Measurements from ENCODE around the gene MOGAT1.
"Not testable (repeated sequence)": the region's sequence is repeated elsewhere in the genome, so short reads cannot be mapped to it uniquely, and the experiment has no call there.

MOGAT1 gene

DNA sequence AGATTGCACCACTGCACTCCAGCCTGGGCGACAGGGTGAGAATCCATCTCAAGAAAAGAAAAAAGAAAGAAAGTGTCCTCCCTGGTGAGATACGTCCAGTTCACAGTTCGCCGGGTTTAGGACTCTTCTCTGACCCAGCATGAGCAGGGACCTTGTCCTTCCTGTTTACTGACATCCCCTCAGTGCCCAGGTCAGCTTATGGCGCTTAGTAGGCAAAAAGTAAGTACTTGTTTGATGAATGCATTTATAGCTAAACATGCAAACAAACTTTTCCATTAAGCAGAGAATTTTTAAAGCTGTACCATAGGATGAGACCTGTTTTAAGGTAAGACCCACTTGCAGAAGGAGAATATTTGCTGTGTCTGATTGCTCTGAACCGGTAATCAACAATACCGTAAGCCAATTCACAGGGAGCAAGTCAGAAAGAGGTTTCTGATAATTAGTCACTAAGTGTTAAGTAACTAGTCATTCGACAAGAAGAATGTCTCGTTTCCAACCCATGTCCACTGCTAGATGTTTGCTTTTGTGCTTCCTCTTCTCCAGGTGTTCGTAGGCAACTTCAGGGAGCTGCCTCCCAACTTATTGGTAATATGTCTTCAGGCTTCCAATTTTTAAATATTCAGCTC, 40.0 kb downstream of the MOGAT1 start:
- no peaks in the 10 kb centered on the region for H3K9me3 ChIP-seq (ENCODE audit: control insufficient read depth, insufficient read depth, low read length)
- peaks cover 12% of the 10 kb centered on the region for H3K4me1 ChIP-seq (ENCODE audit: control insufficient read depth, insufficient read depth, low read length)

DNA sequence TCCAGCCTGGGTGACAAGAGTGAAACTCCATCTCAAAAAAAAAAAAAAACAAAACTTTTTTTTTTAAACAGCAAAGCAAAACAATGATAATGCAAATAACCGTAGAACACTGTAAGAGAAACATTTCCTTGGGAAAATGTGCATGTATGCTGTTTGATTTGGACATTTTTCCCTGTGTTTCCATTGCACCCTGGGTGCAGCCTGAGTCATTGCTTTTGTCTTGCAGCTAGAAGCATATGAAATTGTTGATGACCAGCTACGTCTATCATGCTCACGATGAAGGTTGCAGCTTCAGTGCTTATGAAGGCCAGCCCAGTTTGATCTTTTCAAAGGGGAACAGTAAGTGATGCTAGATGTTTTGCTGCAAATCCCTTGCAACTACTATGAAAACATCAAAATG, 41.5 kb downstream of the MOGAT1 start:
- H3K4me3 ChIP-seq (ENCODE audit: low read depth, low read length) = no peak overlapping the region
- no peaks in the 10 kb centered on the region for H3K9me3 ChIP-seq (ENCODE audit: control insufficient read depth, insufficient read depth, low read length)
- H3K27ac ChIP-seq (ENCODE audit: low read depth, low read length) = no peak overlapping the region
- peaks cover 7% of the 10 kb centered on the region for H3K4me1 ChIP-seq (ENCODE audit: control insufficient read depth, insufficient read depth, low read length)
- H3K36me3 ChIP-seq (ENCODE audit: control insufficient read depth, insufficient read depth, low read length) = no peaks in the 10 kb centered on the region
- H3K9ac ChIP-seq (ENCODE audit: low read depth, low read length) = no peak overlapping the region
- no peaks in the 10 kb centered on the region for H3K27me3 ChIP-seq (ENCODE audit: control insufficient read depth, insufficient read depth, low read length)

More for the DNA sequence above, 40.0 kb downstream of the MOGAT1 start:
- Histone ChIP-seq H3K4me3 (ENCODE audit: low read depth, low read length) (no peak overlapping the region), H3K36me3 (ENCODE audit: control insufficient read depth, insufficient read depth, low read length) (no peaks in the 10 kb centered on the region), H3K9ac (ENCODE audit: low read depth, low read length) (no peak overlapping the region), H3K27me3 (ENCODE audit: control insufficient read depth, insufficient read depth, low read length) (no peaks in the 10 kb centered on the region), H3K27ac (ENCODE audit: low read depth, low read length) (no peak overlapping the region)

DNA sequence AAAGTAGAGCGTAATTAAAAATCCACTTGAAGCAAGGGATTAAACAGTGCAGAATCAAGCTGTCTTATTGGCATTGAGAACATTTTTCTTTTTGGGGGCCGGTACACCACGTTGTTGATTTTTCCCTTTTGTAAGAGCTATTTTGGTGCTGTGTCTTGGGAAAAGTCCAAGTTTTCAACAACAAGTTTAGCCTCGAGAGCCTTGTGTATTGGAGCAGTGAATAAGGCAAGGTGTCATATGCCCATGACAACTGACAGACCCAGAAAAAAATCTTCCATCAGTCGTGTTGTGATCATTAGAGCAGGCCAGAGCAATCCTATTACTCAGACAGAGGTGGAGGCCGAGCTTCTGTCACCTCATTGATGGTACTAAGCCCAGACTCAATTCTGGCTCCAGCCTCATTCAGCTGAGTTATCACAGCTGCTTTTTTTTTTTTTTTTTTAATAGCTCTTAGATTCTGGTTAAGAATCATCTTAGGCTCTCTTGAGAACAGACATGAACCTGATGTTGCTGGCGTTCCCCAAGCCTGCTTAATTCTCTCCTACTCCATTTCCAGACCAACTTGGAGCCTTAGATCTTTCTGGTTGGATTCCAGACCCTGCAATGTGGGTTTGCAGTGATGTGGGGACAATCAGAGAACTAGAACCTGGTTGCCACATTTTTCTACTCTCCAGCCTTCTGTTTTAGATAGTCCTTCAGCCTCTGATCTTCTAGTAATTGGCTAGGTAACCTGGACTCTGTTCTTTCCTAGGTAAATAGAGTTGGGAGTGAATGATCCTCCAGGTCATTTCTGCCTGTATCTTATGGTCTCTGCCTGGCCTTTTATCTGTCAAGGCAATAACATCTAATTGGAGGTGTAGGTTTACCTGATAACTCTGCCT, 43.1 kb downstream of the MOGAT1 start:
- Histone ChIP-seq H3K27ac (ENCODE audit: low read depth, low read length) (no peak overlapping the region), H3K4me1 (ENCODE audit: control insufficient read depth, insufficient read depth, low read length) (peaks cover under 1% of the 10 kb centered on the region; the same call in 1 of the 2 replicates), H3K9me3 (ENCODE audit: control insufficient read depth, insufficient read depth, low read length) (no peaks in the 10 kb centered on the region; the same call in 1 of the 2 replicates), H3K9ac (ENCODE audit: low read depth, low read length) (no peak overlapping the region), H3K4me3 (ENCODE audit: low read depth, low read length) (no peak overlapping the region), H3K27me3 (ENCODE audit: control insufficient read depth, insufficient read depth, low read length) (no peaks in the 10 kb centered on the region), H3K36me3 (ENCODE audit: control insufficient read depth, insufficient read depth, low read length) (no peaks in the 10 kb centered on the region)

DNA sequence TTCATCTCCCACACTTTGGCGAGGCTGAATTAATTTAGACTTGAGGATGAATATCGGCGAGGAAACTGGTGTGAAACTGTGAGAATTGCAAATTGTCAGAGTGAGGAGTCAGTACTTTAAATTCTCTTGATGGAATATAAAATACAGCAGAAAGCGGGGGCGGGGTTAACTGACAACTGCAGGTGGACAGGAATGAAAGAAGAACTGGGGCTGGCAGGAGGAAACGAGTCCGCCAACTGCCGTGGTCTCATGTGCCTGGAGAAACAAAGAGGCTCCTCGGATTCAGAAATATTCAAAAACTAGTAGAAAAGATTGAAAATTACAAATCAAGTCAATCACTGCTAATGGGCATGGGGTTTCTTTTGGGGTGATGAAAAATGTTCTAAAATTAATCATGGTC, 44.3 kb downstream of the MOGAT1 start:
- no peak overlapping the region for H3K27ac ChIP-seq (ENCODE audit: low read depth, low read length)
- no peak overlapping the region for H3K9ac ChIP-seq (ENCODE audit: low read depth, low read length)
- no peaks in the 10 kb centered on the region for H3K4me1 ChIP-seq (ENCODE audit: control insufficient read depth, insufficient read depth, low read length)
- no peak overlapping the region for H3K4me3 ChIP-seq (ENCODE audit: low read depth, low read length)
- H3K27me3 ChIP-seq (ENCODE audit: control insufficient read depth, insufficient read depth, low read length) = no peaks in the 10 kb centered on the region
- H3K36me3 ChIP-seq (ENCODE audit: control insufficient read depth, insufficient read depth, low read length) = no peaks in the 10 kb centered on the region
- peaks cover 7% of the 10 kb centered on the region for H3K9me3 ChIP-seq (ENCODE audit: control insufficient read depth, insufficient read depth, low read length)

DNA sequence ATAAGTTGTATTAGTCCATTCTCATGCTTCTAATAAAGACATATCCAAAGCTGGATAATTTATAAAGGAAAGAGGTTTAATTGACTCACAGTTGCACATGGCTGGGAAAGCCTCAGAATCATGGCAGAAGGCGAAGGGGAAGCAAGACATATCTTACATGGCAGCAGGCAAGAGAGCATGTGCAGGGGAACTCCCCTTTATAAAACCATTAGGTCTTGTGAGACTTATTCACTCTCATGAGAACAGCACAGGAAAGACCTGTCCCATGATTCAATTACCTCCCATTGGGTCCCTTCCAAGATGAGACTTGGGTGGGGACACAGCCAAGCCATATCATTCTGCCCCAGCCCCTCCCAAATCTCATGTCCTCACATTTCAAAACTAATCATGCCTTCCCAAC, 48.3 kb downstream of the MOGAT1 start:
- not testable (repeated sequence) for H3K27me3 ChIP-seq (ENCODE audit: control insufficient read depth, insufficient read depth, low read length); H3K36me3 ChIP-seq (ENCODE audit: control insufficient read depth, insufficient read depth, low read length); H3K27ac ChIP-seq (ENCODE audit: low read depth, low read length); H3K4me1 ChIP-seq (ENCODE audit: control insufficient read depth, insufficient read depth, low read length); H3K9ac ChIP-seq (ENCODE audit: low read depth, low read length); H3K4me3 ChIP-seq (ENCODE audit: low read depth, low read length)
- H3K9me3 ChIP-seq (ENCODE audit: control insufficient read depth, insufficient read depth, low read length) = peaks cover 12% of the 10 kb centered on the region

DNA sequence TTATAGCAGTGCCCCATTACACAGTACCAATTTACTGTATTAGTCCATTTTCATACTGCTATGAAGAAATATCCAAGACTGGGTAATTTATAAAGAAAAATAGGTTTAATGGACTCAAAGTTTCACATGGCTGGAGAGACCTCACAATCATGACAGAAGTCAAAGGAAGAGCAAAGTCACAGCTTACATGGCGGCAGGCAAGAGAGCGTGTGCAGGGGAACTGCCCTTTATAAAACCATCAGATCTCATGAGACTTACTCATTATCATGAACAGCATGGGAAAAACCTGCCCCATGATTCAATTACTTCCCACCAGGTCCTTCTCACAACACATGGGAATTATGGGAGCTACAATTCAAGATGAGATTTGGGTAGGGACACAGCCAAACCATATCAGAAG, 50.1 kb downstream of the MOGAT1 start:
- not testable (repeated sequence) for H3K27me3 ChIP-seq (ENCODE audit: control insufficient read depth, insufficient read depth, low read length); H3K4me1 ChIP-seq (ENCODE audit: control insufficient read depth, insufficient read depth, low read length); H3K36me3 ChIP-seq (ENCODE audit: control insufficient read depth, insufficient read depth, low read length); H3K27ac ChIP-seq (ENCODE audit: low read depth, low read length); H3K9ac ChIP-seq (ENCODE audit: low read depth, low read length); H3K4me3 ChIP-seq (ENCODE audit: low read depth, low read length)
- H3K9me3 ChIP-seq (ENCODE audit: control insufficient read depth, insufficient read depth, low read length) = peaks cover 12% of the 10 kb centered on the region

DNA sequence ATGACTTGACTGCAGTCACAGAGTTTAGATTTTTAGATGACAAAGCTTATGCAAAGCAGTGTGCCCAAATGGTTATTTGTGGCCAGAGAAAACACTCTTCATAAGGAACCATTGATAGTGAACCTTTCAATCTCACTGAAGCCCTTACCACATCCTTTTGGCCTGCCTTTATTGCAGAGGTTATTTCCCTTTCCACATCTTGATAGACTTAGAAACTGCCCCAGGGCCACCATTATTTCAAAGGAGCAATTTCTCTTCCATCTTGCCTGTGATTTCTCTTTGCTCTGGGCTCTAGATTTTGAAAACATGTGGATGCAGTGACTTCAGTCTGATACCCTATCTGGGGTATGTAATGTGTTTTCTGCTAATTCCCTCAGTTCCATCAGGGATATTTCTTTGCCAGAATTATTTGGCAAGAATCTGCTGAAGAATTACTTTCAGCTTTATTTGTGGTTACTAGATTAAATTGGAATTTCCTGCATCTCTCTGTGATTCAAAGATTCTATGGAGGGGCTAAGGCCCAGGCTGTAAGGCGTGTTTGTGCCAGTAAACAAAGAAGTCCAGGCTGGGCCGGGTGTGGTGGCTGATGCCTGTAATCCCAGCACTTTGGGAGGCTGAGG, 51.0 kb downstream of the MOGAT1 start:
- H3K27me3 ChIP-seq (ENCODE audit: control insufficient read depth, insufficient read depth, low read length) = no peaks in the 10 kb centered on the region
- H3K4me3 ChIP-seq (ENCODE audit: low read depth, low read length) = no peak overlapping the region
- H3K36me3 ChIP-seq (ENCODE audit: control insufficient read depth, insufficient read depth, low read length) = no peaks in the 10 kb centered on the region
- H3K9me3 ChIP-seq (ENCODE audit: control insufficient read depth, insufficient read depth, low read length) = peaks cover 12% of the 10 kb centered on the region
- no peak overlapping the region for H3K27ac ChIP-seq (ENCODE audit: low read depth, low read length)
- no peak overlapping the region for H3K9ac ChIP-seq (ENCODE audit: low read depth, low read length)
- H3K4me1 ChIP-seq (ENCODE audit: control insufficient read depth, insufficient read depth, low read length) = no peaks in the 10 kb centered on the region

DNA sequence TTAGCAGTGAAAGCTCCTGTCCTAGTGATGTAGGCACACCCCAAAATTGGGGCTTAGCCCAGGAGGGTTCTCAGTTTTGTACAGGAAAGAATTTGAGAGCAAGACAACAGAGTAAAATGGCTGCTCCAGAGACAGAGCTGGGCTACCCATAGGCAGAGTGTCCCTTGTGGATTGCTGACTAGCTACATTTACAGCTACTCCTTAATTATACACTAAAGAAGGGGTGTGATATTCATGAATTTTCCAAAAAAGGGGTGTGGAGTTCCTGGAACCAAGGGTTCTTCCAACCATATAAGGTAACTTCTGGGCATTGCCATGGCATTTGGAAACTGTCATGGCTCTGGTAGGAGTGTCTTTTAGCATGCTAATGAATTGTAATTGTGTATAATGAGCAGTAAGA, 52.8 kb downstream of the MOGAT1 start:
- peaks cover 12% of the 10 kb centered on the region for H3K9me3 ChIP-seq (ENCODE audit: control insufficient read depth, insufficient read depth, low read length)
- no peak overlapping the region for H3K27ac ChIP-seq (ENCODE audit: low read depth, low read length)
- no peak overlapping the region for H3K9ac ChIP-seq (ENCODE audit: low read depth, low read length)

DNA sequence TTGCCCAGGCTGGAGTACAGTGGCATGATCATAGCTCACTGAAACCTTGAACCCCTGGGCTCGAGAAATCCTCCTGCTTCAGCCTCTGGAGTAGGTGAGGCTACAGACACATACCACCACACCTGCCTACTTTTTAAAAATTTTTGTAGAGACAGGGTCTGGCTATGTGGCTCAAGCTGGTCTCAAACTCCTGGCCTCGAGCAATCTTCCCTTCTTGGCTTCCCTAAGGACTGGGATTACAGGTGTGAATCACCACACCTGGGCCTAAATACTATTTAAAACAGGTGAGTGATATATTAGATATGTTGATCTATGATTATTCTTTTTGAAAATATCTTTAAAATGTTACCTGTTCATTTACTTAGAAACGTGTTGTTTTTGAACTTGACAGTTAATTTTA, 57.2 kb downstream of the MOGAT1 start:
- Histone ChIP-seq H3K4me3 (ENCODE audit: low read depth, low read length) (no peak overlapping the region), H3K4me1 (ENCODE audit: control insufficient read depth, insufficient read depth, low read length) (no peaks in the 10 kb centered on the region), H3K27ac (ENCODE audit: low read depth, low read length) (no peak overlapping the region), H3K9ac (ENCODE audit: low read depth, low read length) (no peak overlapping the region), H3K27me3 (ENCODE audit: control insufficient read depth, insufficient read depth, low read length) (no peaks in the 10 kb centered on the region), H3K9me3 (ENCODE audit: control insufficient read depth, insufficient read depth, low read length) (no peaks in the 10 kb centered on the region), H3K36me3 (ENCODE audit: control insufficient read depth, insufficient read depth, low read length) (no peaks in the 10 kb centered on the region)

More for the DNA sequence above, 52.8 kb downstream of the MOGAT1 start:
- H3K4me3 ChIP-seq (ENCODE audit: low read depth, low read length) = no peak overlapping the region
- H3K4me1 ChIP-seq (ENCODE audit: control insufficient read depth, insufficient read depth, low read length) = no peaks in the 10 kb centered on the region
- H3K27me3 ChIP-seq (ENCODE audit: control insufficient read depth, insufficient read depth, low read length) = no peaks in the 10 kb centered on the region
- H3K36me3 ChIP-seq (ENCODE audit: control insufficient read depth, insufficient read depth, low read length) = no peaks in the 10 kb centered on the region

DNA sequence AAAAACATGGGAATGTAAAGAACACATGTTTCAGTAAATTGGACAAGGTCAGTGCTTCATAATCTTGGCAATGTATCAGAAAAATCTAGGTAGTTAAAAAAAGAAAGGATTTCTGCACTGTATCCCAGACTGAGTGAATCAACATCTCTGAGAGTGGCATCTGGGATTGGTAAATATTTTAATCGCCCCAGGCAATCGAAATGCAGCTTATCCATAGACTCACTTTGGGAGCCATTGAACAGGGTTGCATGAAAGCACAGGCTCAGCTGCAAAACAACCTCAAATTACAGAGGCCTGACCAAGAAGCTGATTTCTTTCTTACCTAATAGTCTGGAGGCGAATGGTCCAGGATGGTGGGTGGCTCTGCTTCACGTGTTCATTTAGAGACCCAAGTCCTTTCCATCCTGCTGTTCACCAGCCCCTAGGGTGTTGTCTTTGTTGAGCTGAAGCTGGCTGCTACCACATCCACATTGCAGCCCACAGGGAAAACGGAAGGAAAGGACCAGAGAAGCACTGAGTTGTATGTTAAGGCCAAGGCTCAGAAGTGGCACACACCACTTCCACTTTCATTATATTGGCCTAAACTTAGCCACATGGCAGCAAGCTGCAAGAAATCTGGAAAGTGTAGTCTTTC, 59.0 kb downstream of the MOGAT1 start:
- Histone ChIP-seq H3K4me1 (ENCODE audit: control insufficient read depth, insufficient read depth, low read length) (no peaks in the 10 kb centered on the region), H3K27me3 (ENCODE audit: control insufficient read depth, insufficient read depth, low read length) (no peaks in the 10 kb centered on the region), H3K9ac (ENCODE audit: low read depth, low read length) (no peak overlapping the region), H3K36me3 (ENCODE audit: control insufficient read depth, insufficient read depth, low read length) (no peaks in the 10 kb centered on the region), H3K27ac (ENCODE audit: low read depth, low read length) (no peak overlapping the region), H3K4me3 (ENCODE audit: low read depth, low read length) (no peak overlapping the region), H3K9me3 (ENCODE audit: control insufficient read depth, insufficient read depth, low read length) (no peaks in the 10 kb centered on the region)
